HS-5 (cell line): ENCODE measurements around the gene SRC.

Source experiments
- DNase-seq: peaks from one replicate; pipeline ENCODE4 v3.0.0-alpha.2; 2012; ENCODE audit warnings: low read depth

The SRC gene

GRCh38 chr20:37430044-37430443 is 84.1 kb downstream of the SRC start:
- DNase-seq: no peak

- DNase-seq: no peak
These were observed 85.0 kb downstream of the SRC start for GRCh38 chr20:37430778-37431460.

GRCh38 chr20:37431786-37432185 is 85.8 kb downstream of the SRC start:
- no peak for DNase-seq

GRCh38 chr20:37432606-37433005 is 86.7 kb downstream of the SRC start:
- no peak for DNase-seq

- no peak for DNase-seq
These were observed 89.7 kb downstream of the SRC start for GRCh38 chr20:37435607-37436006.

DNA sequence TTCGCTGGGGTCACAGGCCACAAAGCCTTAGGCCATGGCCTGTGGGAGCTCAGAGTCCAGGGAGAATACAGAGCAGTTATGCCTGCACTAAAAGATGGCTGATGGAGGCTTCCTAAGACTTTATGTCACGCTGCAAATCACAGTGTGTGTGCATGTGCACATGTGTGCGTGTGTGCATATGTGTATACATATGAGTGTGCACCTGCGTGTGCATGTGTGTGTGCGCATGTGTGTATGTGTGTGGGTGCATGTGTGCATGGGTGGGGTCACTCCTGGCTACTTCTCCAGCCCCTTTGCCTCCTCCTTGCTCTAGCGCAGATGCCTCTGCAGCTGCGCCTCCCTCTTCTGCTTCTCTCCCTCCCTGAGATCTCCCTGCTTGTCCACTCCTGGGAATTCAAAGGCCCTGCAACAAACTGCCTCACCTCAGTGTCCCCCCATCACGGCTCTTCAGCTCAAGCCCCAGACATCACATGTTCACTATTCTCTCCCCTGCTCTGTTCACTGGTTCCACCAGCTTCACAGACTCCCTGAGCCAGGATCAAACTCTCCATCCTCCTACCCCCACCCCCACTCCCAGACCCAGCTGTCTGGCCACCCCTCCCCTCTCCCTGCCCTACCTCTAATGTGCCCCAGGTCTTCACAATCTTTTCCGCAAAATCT is 90.7 kb downstream of the SRC start:
- DNase-seq: no peak

DNA sequence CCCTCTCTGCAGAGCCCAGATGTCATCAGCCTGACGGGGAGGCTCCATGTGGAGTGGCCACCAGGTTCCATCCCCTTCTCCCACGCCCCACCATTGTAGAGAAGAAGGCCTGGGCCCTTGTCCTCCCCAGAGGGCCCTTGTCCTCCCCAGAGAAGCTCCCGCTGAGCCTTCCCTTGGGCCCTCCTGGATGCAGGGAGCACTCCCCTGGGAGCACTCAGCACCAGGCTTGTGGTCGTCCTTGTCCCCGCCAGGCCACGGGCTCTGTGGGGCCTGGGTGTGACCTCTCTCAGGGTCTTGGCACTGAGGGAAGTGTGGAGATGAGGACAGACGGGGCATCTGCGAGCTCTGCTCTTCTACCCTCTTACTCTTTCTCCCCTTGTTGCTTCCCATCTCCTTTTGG is 91.7 kb downstream of the SRC start:
- no peak for DNase-seq

GRCh38 chr20:37438464-37439222 is 92.7 kb downstream of the SRC start:
- DNase-seq: no peak

DNA sequence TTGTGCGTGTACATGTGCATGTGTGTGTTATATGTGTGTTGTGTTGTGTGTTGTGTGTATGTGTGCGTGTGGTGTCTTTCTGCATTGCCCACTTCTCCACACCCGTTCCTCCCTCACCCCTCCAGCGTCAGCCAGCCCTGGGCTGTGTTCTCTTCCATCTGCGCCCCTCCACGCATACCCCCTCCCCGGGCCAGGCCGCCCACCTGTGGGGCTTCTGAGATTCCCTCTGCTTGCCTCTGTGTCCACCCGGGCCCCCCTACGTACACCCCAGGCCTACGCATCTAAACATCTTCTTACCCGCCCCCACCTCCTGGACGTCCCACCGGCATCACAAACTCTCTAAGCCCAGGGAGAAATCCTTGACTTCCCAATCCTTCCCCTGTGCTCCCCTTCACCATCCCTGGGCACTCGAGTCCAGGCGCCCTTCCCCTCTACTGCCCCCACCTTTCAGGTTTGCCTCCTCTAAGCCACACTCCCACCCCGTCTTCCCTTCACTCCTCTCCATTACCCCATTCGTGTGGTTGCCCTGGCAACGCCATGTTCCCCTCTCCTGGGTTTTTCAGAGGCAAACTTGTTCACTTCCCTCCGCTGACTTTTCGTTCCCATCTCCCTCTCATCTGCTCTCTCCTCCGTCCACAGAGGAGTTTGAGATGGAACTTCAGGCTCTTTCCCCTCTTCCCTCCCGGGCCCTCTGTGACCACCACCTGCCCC is 93.4 kb downstream of the SRC start:
- DNase-seq: no peak

- no peak for DNase-seq
These were observed 95.1 kb downstream of the SRC start for GRCh38 chr20:37441023-37441422.

GRCh38 chr20:37442547-37442946 is 96.6 kb downstream of the SRC start:
- DNase-seq: no peak

GRCh38 chr20:37442986-37443385 is 97.0 kb downstream of the SRC start:
- no peak for DNase-seq

DNA sequence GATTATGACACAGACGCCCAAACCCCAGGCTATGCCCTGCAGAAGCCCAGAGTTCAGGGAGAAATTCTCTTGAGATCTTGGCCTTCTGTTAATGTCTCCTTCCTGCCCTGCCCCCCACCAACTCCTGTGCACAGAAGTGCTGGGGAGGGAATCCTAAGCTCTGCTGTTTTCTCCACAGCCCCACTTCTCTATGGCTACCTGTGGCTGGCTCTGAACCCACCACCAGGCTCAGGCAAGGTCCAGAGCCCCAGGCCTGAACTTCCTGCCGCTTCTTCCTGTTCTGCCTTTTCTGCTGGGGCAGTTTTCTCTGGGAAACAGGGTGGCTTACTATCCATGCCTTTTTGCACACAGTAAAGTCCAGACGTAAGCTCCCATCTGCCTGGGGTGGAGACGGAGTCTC is 97.7 kb downstream of the SRC start:
- DNase-seq: no peak

DNA sequence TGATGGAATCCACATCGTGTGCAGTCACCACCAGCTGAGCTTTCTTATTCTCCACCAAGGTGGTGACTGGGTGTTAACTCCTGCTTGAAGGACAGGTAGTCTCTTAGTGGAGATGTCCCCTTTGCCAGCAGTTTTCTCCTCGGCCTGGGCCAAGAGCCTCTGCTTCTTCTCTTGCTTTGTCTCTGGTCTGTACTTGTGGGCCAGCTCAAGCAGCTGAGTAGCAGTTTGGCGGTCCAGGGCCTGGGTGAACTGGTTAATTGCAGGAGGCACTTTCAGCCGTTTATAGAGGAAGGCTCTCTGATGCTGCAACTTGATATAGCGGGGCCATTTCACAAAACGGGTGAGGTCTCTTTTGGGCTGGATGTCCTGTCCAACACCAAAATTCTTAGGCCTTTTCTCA is 99.1 kb downstream of the SRC start:
- DNase-seq: no peak

GRCh38 chr20:37446286-37447032 is 100.5 kb downstream of the SRC start:
- no peak for DNase-seq

DNA sequence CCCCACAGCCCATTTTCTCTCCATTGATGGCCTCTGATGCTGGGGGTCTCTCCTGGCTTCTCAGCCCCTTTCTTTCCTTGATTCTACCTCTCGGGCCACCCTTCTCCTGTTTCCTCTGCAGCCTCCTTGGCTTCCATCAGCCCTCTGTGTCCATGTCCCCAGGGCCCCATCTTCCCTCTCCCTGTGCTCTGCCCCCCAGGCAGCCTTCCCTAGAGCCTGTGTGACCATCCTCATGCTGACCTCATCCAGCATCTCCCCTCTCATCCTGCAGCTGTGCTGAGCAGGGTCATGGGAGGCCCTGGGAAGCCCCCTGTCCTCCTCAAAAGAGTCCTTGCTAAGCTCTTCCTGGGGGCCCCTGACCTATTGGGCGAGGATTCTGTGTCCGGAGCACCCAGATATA is 101.7 kb downstream of the SRC start:
- no peak for DNase-seq

DNA sequence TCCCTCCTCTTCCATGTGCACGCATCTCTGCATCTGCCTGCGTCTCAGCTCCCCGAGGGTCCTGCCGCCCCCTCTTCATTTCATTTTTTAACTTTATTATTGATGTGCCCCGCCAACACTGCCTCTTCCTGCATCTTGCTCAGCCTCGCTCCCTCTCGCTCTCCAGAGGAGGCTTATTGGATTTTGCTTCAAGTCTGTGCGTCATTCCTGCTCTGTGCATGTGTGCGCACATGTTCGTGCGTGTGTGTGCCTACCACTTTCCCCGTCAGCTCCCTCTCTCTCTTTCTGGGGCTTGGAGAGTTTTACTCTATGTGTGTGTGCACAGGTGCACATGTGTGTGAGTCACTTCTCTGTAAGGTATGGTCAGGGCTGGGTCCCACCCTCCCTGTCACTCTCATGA is 103.3 kb downstream of the SRC start:
- no peak for DNase-seq

DNA sequence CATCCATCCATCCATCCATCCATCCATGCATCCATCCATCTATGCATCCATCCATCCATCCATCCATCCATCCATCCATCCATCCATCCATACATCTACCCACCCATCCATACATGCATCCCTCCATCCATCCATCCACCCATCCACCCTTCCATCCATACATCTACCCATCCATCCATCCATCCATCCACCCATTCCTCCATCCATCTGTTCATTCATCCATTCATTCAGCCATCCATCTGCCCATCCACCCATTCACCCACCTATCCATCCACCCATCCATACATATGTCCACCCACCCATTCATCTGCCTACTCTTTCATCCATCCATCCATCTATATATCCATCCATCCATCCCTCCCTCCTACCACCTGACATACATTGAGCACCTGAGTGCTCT is 104.4 kb downstream of the SRC start:
- no peak for DNase-seq

GRCh38 chr20:37451616-37452015 is 105.7 kb downstream of the SRC start:
- DNase-seq: no peak

DNA sequence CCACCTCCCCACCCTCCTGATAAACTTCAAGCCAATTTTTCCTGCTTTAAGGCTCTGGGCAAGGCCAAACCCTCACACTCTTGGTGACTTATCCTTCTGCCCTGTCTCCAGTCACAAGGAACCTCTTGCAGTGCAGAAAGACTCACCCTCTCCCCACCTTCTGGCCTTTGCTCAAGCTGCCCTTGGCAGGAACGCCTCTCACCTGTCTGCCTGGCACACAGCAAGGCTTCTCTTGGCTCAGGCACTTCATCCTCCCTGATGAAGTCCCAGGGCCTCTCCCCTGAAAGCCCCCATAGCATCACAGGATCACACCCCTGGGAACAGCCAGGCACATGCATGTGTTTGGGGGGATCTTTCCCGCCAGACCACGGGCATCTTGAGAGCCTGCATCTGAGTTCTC is 106.3 kb downstream of the SRC start:
- no peak for DNase-seq

DNA sequence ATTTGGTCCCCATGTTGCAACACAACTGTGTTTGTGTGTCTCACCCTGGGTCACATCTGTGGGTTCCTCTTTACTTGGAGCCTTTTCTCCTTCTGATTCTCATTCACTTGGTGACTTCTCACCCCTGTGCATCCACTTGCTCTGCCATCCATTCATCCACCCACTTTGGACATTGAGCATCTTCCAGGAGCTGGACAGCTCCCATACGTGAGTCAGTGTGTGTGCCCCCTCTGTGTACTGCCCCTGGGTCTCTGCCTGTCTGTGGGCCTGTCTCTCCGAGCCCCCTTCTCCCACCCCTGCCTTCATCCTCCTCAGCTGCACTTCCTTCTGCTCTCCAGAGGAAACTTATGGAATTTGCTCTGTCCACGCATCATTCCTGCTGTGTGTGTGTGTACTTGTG is 107.3 kb downstream of the SRC start:
- no peak for DNase-seq

- DNase-seq: no peak
These were observed 107.9 kb downstream of the SRC start for GRCh38 chr20:37453836-37454235.
